Measurements from ENCODE around the gene TSC2.
A peak's percentile ranks its signal among the peaks of the same experiment; 100 is the strongest.
"Not testable (repeated sequence)": the region's sequence is repeated elsewhere in the genome, so short reads cannot be mapped to it uniquely, and the experiment has no call there.

TSC2 gene

GRCh38 chr16:2031081-2031577 lies 16.7 kb upstream of the TSC2 start:
- no peak for DNase-seq

GRCh38 chr16:2032285-2033056 lies 15.3 kb upstream of the TSC2 start:
- DNase-seq, result no peak

GRCh38 chr16:2033057-2033908 lies 14.5 kb upstream of the TSC2 start:
- peak; percentile 82 for DNase-seq

GRCh38 chr16:2033909-2034695 lies 13.7 kb upstream of the TSC2 start:
- DNase-seq, result not testable (repeated sequence)

- DNase-seq, result no peak
Measured at GRCh38 chr16:2034696-2035430, 12.9 kb upstream of the TSC2 start.

GRCh38 chr16:2035431-2036199 lies 12.2 kb upstream of the TSC2 start:
- peak; percentile 81 for DNase-seq

- peak; percentile 22 for DNase-seq
Measured at GRCh38 chr16:2036200-2036966, 11.4 kb upstream of the TSC2 start.

GRCh38 chr16:2037115-2037514 lies 10.7 kb upstream of the TSC2 start:
- no peak for DNase-seq

GRCh38 chr16:2037647-2038381 lies 10.0 kb upstream of the TSC2 start:
- peak; percentile 42 for DNase-seq

- peak; percentile 66 for DNase-seq
Measured at GRCh38 chr16:2038382-2039231, 9.2 kb upstream of the TSC2 start.

- peak; percentile 82 for DNase-seq
Measured at GRCh38 chr16:2039274-2040031, 8.3 kb upstream of the TSC2 start.

GRCh38 chr16:2040041-2040786 lies 7.6 kb upstream of the TSC2 start:
- no peak for DNase-seq

- peak; percentile 80 for DNase-seq
Measured at GRCh38 chr16:2040787-2041522, 6.8 kb upstream of the TSC2 start.

GRCh38 chr16:2042171-2042985 lies 5.4 kb upstream of the TSC2 start:
- DNase-seq, result no peak

GRCh38 chr16:2042986-2043666 lies 4.7 kb upstream of the TSC2 start:
- no peak for DNase-seq
